A549 (cell line): ENCODE measurements around the gene ZGLP1. TPM values are rescaled to one million over a fixed set of nuclear protein-coding genes. Genes with fewer than 3 reads are reported as not detected.

Experiments
- ATAC-seq, 2 experiments: fragments of 200-7000 bp in 1 of 2; fragments of >200 bp in 1 of 2; cut with Nextera tagmentation in 1 of 2; cut with Tn5 transposase in 1 of 2; 3 replicates each; pipeline versions ENCODE4 v1.8.0 to v1.9.1; 2018 to 2020; ENCODE audit warnings: mild to moderate bottlenecking in 1 of 2, moderate library complexity in 1 of 2
- CTCF ChIA-PET: fragments of 300-600 bp; sonication (Branson Sonifier 250); formaldehyde crosslinking; extraction: SDS; loops from one replicate; lab custom pipeline; 2021; ENCODE audit warnings: antibody characterized with exemption, inconsistent platforms; lab: Yijun Ruan, JAX
- POLR2A ChIA-PET: fragments of 350-600 bp; formaldehyde crosslinking; extraction: SDS; loops from one replicate; lab custom pipeline; 2021; ENCODE audit warnings: antibody characterized with exemption, inconsistent platforms; lab: Yijun Ruan, JAX
- DNase-seq, 2 experiments: peaks; one replicate each; pipeline versions ENCODE4 v3.0.0 to v3.0.0-alpha.2; 2011 to 2016; ENCODE audit warnings: low read depth in 1 of 2, low spot score in 1 of 2
- FAIRE-seq: peaks from 2 replicates; lab custom pipeline; 2011; peaks lifted over from hg19 to GRCh38; lab: Jason Lieb, UNC
- H3K27ac ChIP-seq, 2 experiments: fragments of >200 bp; sonication (Bioruptor Twin); formaldehyde crosslinking; 3 replicates each; pipeline ENCODE4 v1.5.1; 2016 to 2017
- H3K4me1 ChIP-seq: fragments of >200 bp; sonication (Bioruptor Twin); formaldehyde crosslinking; 3 replicates; pipeline ENCODE4 v1.6.1; 2016
- H3K4me2 ChIP-seq: fragments of >200 bp; sonication (Bioruptor Twin); formaldehyde crosslinking; 3 replicates; pipeline ENCODE4 v1.6.1; 2016
- H3K4me3 ChIP-seq: fragments of >200 bp; sonication (Bioruptor Twin); formaldehyde crosslinking; 3 replicates; pipeline ENCODE4 v1.5.1; 2016
- H3K9me3 ChIP-seq: fragments of >200 bp; sonication (Bioruptor Twin); formaldehyde crosslinking; 3 replicates; pipeline ENCODE4 v1.6.1; 2016
- CTCF ChIP-seq: fragments of >200 bp; sonication (Bioruptor Twin); formaldehyde crosslinking; IDR thresholded peaks from 3 replicates; pipeline ENCODE4 v1.5.1; 2016
- GATA3 ChIP-seq: IDR thresholded peaks from 2 replicates; pipeline ENCODE4 v1.6.1; 2012; ENCODE audit warnings: borderline replicate concordance
- HES2 ChIP-seq: fragments of >200 bp; sonication (Bioruptor Twin); formaldehyde crosslinking; IDR thresholded peaks from 2 replicates; pipeline ENCODE4 v1.6.1; 2016
- JUN ChIP-seq, 2 experiments: fragments of >200 bp; sonication (Bioruptor Twin); formaldehyde crosslinking; IDR thresholded peaks; 2 replicates in 1 of 2; 3 replicates in 1 of 2; pipeline ENCODE4 v1.6.1; 2016 to 2017
- NR3C1 ChIP-seq: fragments of >200 bp; sonication (Bioruptor Twin); formaldehyde crosslinking; IDR thresholded peaks from 3 replicates; pipeline ENCODE4 v1.6.1; 2017
- RAD21 ChIP-seq, 2 experiments: fragments of >200 bp in 1 of 2; sonication (Bioruptor Twin) in 1 of 2; formaldehyde crosslinking in 1 of 2; IDR thresholded peaks in 1 of 2; conservative IDR thresholded peaks in 1 of 2; 2 replicates in 1 of 2; 3 replicates in 1 of 2; pipeline ENCODE4 v1.6.1; 2012 to 2018; ENCODE audit warnings: inconsistent platforms in 1 of 2
- SMC3 ChIP-seq: fragments of >200 bp; sonication (Bioruptor Twin); formaldehyde crosslinking; IDR thresholded peaks from 3 replicates; pipeline ENCODE4 v1.6.1; 2018; ENCODE audit warnings: inconsistent platforms
- TP53 ChIP-seq: fragments of 250-450 bp; sonication (Bioruptor Pico); IDR thresholded peaks from 2 replicates; pipeline ENCODE4 v1.5.0; 2021; ENCODE audit warnings: mild to moderate bottlenecking, moderate library complexity
- ZFP36 ChIP-seq: fragments of 450-650 bp; IDR thresholded peaks from 2 replicates; pipeline ENCODE4 v1.6.1; 2014; ENCODE audit warnings: borderline replicate concordance; ENCODE audit not compliant: partially characterized antibody
- WGBS: methylation state at CpG from one replicate; pipeline ENCODE4 v1.1.6; 2017; ENCODE audit errors: missing lambda C conversion rate; 5-methylcytosine and 5-hydroxymethylcytosine counted together
- polyA plus RNA-seq, 4 experiments: library from polyadenylated mRNA; depleted of rRNA in 3 of 4; stranded (reverse); fragments of >200 nt; fragmentation: RNase III in 1 of 4; extraction: RNeasy Plus Mini Kit Qiagen cat#74134 plus additional on column Dnase treatment in 1 of 4; gene quantifications; 2 replicates in 3 of 4; 3 replicates in 1 of 4; pipeline ENCODE4 v1.2.3, GENCODE V29; 2011 to 2017
- TF ChIP-seq, protein P1 (sequence below): IDR thresholded peaks from 2 replicates; pipeline ENCODE4 v1.6.1; 2012
- TF ChIP-seq, protein P2 (sequence below): fragments of 150-350 bp; IDR thresholded peaks from 2 replicates; pipeline ENCODE4 v1.6.1; 2014; ENCODE audit warnings: low read depth, mild to moderate bottlenecking, low read length

The ZGLP1 gene
- polyA plus RNA-seq, 2 of the 4 experiments (the other 2 are of a cell fraction) = 0.84 to 1.9 TPM

GRCh38 chr19:10259162-10259905, 50.3 kb downstream of the ZGLP1 start:
- CTCF ChIA-PET = interaction anchor here (0.5 to 5.3 kb wide), 42 partner anchors 8 to 329 kb away, joined by 3 to 77 read pairs (median 4); partner anchors contain the start of genes CDC37, ICAM1, ICAM5 and TYK2
- POLR2A ChIA-PET = interaction anchor here (0.6 to 1.7 kb wide), 5 partner anchors 10 to 333 kb away, joined by 3 to 9 read pairs (median 6); partner anchors contain the start of gene TYK2
- H3K4me1 ChIP-seq = peaks cover 15% of the 10 kb centered on the region; the same call in 2 of the 3 replicates
- ATAC-seq (peak; percentile 67 to 82; a peak in 5 of 6 replicates), FAIRE-seq (no peak)
- 56% methylated on average over 20 of the region's 32 CpGs for WGBS
- H3K27ac ChIP-seq = 0 out of 6 replicates have a peak overlapping the region, but pooled peaks of 1 of the 2 experiments have one; percentile 21
- no peak overlapping the region for H3K4me3 ChIP-seq
- H3K4me2 ChIP-seq = no peak overlapping the region
- H3K9me3 ChIP-seq = no peaks in the 10 kb centered on the region
- TF ChIP-seq, protein P1, sequence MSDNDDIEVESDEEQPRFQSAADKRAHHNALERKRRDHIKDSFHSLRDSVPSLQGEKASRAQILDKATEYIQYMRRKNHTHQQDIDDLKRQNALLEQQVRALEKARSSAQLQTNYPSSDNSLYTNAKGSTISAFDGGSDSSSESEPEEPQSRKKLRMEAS = 0 out of 2 replicates have a peak, but pooled peaks have one; percentile 14
- TF ChIP-seq SMC3 = peak; percentile 36; the same call in 1 of the 3 replicates
- TF ChIP-seq GATA3 = no peak
- TF ChIP-seq RAD21 (conservative IDR thresholded peaks at IDR 0.05 in 1 of 2, IDR thresholded peaks at IDR 0.05 in 1 of 2) = peak; percentile 57 to 64
- peak; percentile 57 for TF ChIP-seq CTCF
- TF ChIP-seq, all 56 proteins: peak for 4
- peak in 1 of 2 experiments; percentile 86 for DNase-seq

DNA sequence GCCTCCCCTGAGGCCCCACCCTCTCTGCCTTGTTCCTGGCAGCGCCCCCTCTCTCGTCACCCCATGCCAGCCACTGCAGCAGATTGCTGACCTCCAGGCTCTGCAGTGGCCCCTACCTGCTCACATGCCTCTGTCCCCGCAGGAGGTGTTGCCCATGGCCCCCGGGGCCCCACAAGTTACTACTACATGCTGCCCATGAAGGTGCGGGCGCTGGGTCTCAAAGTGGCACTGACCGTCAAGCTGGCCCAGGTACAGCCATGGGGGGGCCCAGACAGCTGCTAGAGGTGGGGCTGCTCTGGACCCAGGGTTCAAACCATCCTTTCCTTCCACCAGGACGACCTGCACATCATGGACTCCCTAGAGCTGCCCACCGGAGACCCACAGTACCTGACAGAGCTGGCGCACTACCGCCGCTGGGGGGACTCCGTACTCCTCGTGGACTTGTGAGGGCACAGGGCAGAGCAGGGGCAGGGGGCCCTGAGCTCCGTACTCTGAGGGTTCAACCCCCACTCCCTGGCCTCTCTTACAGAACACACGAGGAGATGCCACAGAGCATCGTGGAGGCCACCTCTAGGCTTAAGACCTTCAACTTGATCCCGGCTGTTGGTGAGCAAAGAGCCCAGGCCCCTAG, 51.4 kb downstream of the ZGLP1 start:
- Histone ChIP-seq H3K4me3 (no peak overlapping the region), H3K9me3 (no peaks in the 10 kb centered on the region), H3K4me1 (peaks cover 15% of the 10 kb centered on the region; the same call in 2 of the 3 replicates), H3K27ac (no peak overlapping the region), H3K4me2 (no peak overlapping the region)
- no peak for DNase-seq
- no peak for FAIRE-seq
- POLR2A ChIA-PET = interaction anchor here (0.5 to 1.0 kb wide), 2 partner anchors 122 to 170 kb away, joined by 3 to 6 read pairs; partner anchors contain the start of gene TYK2
- WGBS = 95% methylated on average over 11 of the region's 18 CpGs
- CTCF ChIA-PET = interaction anchor here (0.5 to 5.3 kb wide), 35 partner anchors 8 to 327 kb away, joined by 3 to 77 read pairs (median 4); partner anchors contain the start of genes CDC37, ICAM1 and TYK2
- ATAC-seq = no peak
- no peak for TF ChIP-seq NR3C1
- TF ChIP-seq, protein P2, sequence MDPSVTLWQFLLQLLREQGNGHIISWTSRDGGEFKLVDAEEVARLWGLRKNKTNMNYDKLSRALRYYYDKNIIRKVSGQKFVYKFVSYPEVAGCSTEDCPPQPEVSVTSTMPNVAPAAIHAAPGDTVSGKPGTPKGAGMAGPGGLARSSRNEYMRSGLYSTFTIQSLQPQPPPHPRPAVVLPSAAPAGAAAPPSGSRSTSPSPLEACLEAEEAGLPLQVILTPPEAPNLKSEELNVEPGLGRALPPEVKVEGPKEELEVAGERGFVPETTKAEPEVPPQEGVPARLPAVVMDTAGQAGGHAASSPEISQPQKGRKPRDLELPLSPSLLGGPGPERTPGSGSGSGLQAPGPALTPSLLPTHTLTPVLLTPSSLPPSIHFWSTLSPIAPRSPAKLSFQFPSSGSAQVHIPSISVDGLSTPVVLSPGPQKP = no peak
- TF ChIP-seq JUN (IDR thresholded peaks at IDR 0.05) = no peak
- no peak for TF ChIP-seq HES2
- no peak for TF ChIP-seq GATA3
- TF ChIP-seq TP53 (CRISPR knock-in tag) = no peak
- TF ChIP-seq, protein P1 = no peak

DNA sequence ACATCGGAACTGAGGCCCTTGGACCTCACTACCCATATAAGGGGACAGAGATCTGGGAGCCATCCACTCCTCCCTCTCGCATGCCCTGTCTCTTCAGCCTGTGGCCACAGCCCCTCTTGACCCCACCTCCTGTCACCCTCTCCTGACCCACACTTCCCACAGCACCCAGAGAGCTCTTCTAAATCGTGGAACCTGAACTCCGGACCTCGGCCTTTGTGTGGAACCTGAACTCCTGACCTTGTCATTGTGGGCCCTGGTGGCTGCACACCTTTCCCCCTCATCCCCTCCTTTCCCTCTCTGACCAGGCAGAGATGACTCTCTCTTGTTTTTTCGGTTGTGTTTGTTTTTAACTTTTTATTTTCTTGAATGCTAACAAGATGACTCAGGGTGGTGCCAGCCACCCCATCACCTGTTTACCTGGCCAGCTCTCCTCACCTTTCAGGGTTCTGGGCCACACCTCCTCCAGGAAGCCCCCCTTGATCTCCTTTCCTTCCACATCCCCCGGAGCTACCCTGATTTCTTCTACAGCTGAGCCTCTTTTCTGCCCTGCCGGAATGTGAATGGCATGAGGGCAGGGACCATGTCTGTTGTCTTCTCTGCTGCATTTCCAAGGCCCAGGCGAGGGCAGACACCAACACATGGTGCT, 52.5 kb downstream of the ZGLP1 start:
- Histone ChIP-seq H3K9me3 (no peaks in the 10 kb centered on the region), H3K4me3 (no peak overlapping the region), H3K27ac (no peak overlapping the region), H3K4me2 (no peak overlapping the region), H3K4me1 (peaks cover 15% of the 10 kb centered on the region; the same call in 2 of the 3 replicates)
- no peak for DNase-seq
- CTCF ChIA-PET = interaction anchor here (0.6 to 5.3 kb wide), 6 partner anchors 13 to 146 kb away, joined by 3 to 74 read pairs (median 10); partner anchors contain the start of genes CDC37, ICAM1 and ICAM5
- 84% methylated on average over 9 of the region's 9 CpGs for WGBS
- FAIRE-seq = no peak
- no peak for ATAC-seq
- POLR2A ChIA-PET = no interaction called here
- TF ChIP-seq ZFP36 (peak; percentile 2), HES2 (no peak)
